Tibial artery (tissue), 4 donors: ENCODE data around the gene RAD9B.

Source experiments
- DNase-seq, 2 donors: peaks; one replicate each; pipeline ENCODE4 v3.0.0-alpha.2; 2019
- H3K27ac ChIP-seq, 2 donors: fragments of 200-600 bp; sonication (generic) in 1 of 2; 1 replicate in 1 of 2; 2 replicates in 1 of 2; pipeline ENCODE4 v1.5.1; 2018 to 2019; ENCODE audit warnings: mild to moderate bottlenecking in 1 of 2
- H3K27me3 ChIP-seq, 2 donors: fragments of 200-600 bp; sonication (generic) in 1 of 2; one replicate each; pipeline versions ENCODE4 v1.5.1 to v1.6.0; 2016 to 2019
- H3K36me3 ChIP-seq, 3 donors: fragments of 200-600 bp; sonication (generic) in 2 of 3; one replicate each; pipeline ENCODE4 v1.5.1; 2016 to 2019; ENCODE audit warnings: mild to moderate bottlenecking in 2 of 3
- H3K4me1 ChIP-seq, 4 donors: fragments of 200-600 bp; sonication (generic) in 2 of 4; 1 replicate in 3 of 4; 2 replicates in 1 of 4; pipeline ENCODE4 v1.5.1; 2016 to 2019
- H3K4me3 ChIP-seq, 2 donors: fragments of 200-600 bp; sonication (generic) in 1 of 2; 1 replicate in 1 of 2; 2 replicates in 1 of 2; pipeline ENCODE4 v1.5.1; 2018 to 2019; ENCODE audit warnings: mild to moderate bottlenecking in 2 of 2
- H3K9me3 ChIP-seq, 3 donors: fragments of 200-600 bp; sonication (generic) in 1 of 3; one replicate each; pipeline ENCODE4 v1.5.1; 2016 to 2019
- CTCF ChIP-seq, 2 experiments: fragments of 200-600 bp in 1 of 2; fragments of 450-650 bp in 1 of 2; IDR thresholded peaks; one replicate each; pipeline ENCODE4 v1.5.1; 2017 to 2019; ENCODE audit warnings: antibody characterized with exemption in 2 of 2, mild to moderate bottlenecking in 1 of 2, moderate library complexity in 1 of 2
- intact Hi-C: fragments of 100-400 bp; cut with DNase I; formaldehyde crosslinking; loops from one replicate; pipeline ENCODE4 v1.15.0; 2023; ENCODE audit warnings: low total_unique reads

The RAD9B gene

GRCh38 chr12:110501399-110501751 lies 756 bp upstream of the RAD9B start:
- no peak for TF ChIP-seq CTCF (IDR thresholded peaks at IDR 0.05)
- intact Hi-C loops, result loop anchor here (5.0 kb wide), 1 partner anchor 34 kb away; the partner anchor contains the start of genes FAM216A and GPN3
- H3K4me1 ChIP-seq, result peaks cover 0 to 38% (median 22%) of the 10 kb centered on the region in 4 donors

GRCh38 chr12:110503432-110503831 lies 1.3 kb downstream of the RAD9B start:
- intact Hi-C loops, result loop anchor here (5.0 kb wide), 1 partner anchor 36 kb away; the partner anchor contains the start of genes FAM216A and GPN3

More at GRCh38 chr12:110501399-110501751, 756 bp upstream of the RAD9B start:
- Histone ChIP-seq H3K4me3 (peak overlapping the region; percentile 86 to 97), H3K36me3 (no peaks in the 10 kb centered on the region), H3K9me3 (no peaks in the 10 kb centered on the region), H3K27me3 (no peaks in the 10 kb centered on the region), H3K27ac (peak overlapping the region; percentile 93 to 95)
- peak; percentile 42 to 72 for DNase-seq

GRCh38 chr12:110505332-110505731 lies 3.2 kb downstream of the RAD9B start:
- no peaks in the 10 kb centered on the region for H3K9me3 ChIP-seq
- intact Hi-C loops, result no loop called here
- H3K27ac ChIP-seq, result no peak overlapping the region
- H3K27me3 ChIP-seq, result no peaks in the 10 kb centered on the region
- no peak for TF ChIP-seq CTCF (IDR thresholded peaks at IDR 0.05)
- H3K4me3 ChIP-seq, result no peak overlapping the region
- DNase-seq, result no peak
- H3K36me3 ChIP-seq, result no peaks in the 10 kb centered on the region
- peaks cover 0 to 13% (median 9%) of the 10 kb centered on the region in 4 donors for H3K4me1 ChIP-seq

More at GRCh38 chr12:110503432-110503831, 1.3 kb downstream of the RAD9B start:
- no peak overlapping the region for H3K27ac ChIP-seq
- H3K9me3 ChIP-seq, result no peaks in the 10 kb centered on the region
- H3K36me3 ChIP-seq, result no peaks in the 10 kb centered on the region
- H3K4me1 ChIP-seq, result peaks cover 0 to 28% (median 22%) of the 10 kb centered on the region in 4 donors
- H3K4me3 ChIP-seq, result no peak overlapping the region
- no peak for TF ChIP-seq CTCF (IDR thresholded peaks at IDR 0.05)
- DNase-seq, result no peak
- H3K27me3 ChIP-seq, result no peaks in the 10 kb centered on the region

- intact Hi-C loops, result no loop called here
- peaks cover 0 to 5% (median 0%) of the 10 kb centered on the region in 4 donors for H3K4me1 ChIP-seq
- H3K27ac ChIP-seq, result no peak overlapping the region
- DNase-seq, result no peak
- no peak overlapping the region for H3K4me3 ChIP-seq
- H3K36me3 ChIP-seq, result no peaks in the 10 kb centered on the region
- H3K27me3 ChIP-seq, result no peaks in the 10 kb centered on the region
- no peaks in the 10 kb centered on the region for H3K9me3 ChIP-seq
- no peak for TF ChIP-seq CTCF (IDR thresholded peaks at IDR 0.05)
Observed at GRCh38 chr12:110508071-110508586, 6.0 kb downstream of the RAD9B start.

GRCh38 chr12:110513842-110514241 lies 11.7 kb downstream of the RAD9B start:
- no peak for TF ChIP-seq CTCF (IDR thresholded peaks at IDR 0.05)
- Histone ChIP-seq H3K36me3 (no peaks in the 10 kb centered on the region), H3K27me3 (no peaks in the 10 kb centered on the region), H3K27ac (no peak overlapping the region), H3K4me3 (no peak overlapping the region), H3K4me1 (peaks cover 0 to 5% (median 0%) of the 10 kb centered on the region in 4 donors), H3K9me3 (no peaks in the 10 kb centered on the region)
- intact Hi-C loops, result loop anchor here (2.0 kb wide), 1 partner anchor 87 kb away; no protein-coding TSS in a partner anchor
- no peak for DNase-seq
